ENCODE measurements around the gene STK10.

Gene STK10

GRCh38 chr5:172140866-172141265, 47.2 kb downstream of the STK10 start:
- DNase-seq = no peak

- no peak for DNase-seq
Observed at GRCh38 chr5:172140120-172140519, 47.9 kb downstream of the STK10 start.

- DNase-seq = no peak
Observed at GRCh38 chr5:172137046-172137445, 51.0 kb downstream of the STK10 start.

GRCh38 chr5:172133359-172134029, 54.5 kb downstream of the STK10 start:
- peak; percentile 66 for DNase-seq

- no peak for DNase-seq
Observed at GRCh38 chr5:172131690-172132089, 56.3 kb downstream of the STK10 start.

GRCh38 chr5:172129256-172129910, 58.6 kb downstream of the STK10 start:
- no peak for DNase-seq

GRCh38 chr5:172127581-172127980, 60.4 kb downstream of the STK10 start:
- DNase-seq = no peak

- no peak for DNase-seq
Observed at GRCh38 chr5:172123269-172123692, 64.7 kb downstream of the STK10 start.

GRCh38 chr5:172119921-172120688, 67.9 kb downstream of the STK10 start:
- no peak for DNase-seq

- no peak for DNase-seq
Observed at GRCh38 chr5:172118891-172119290, 69.1 kb downstream of the STK10 start.

GRCh38 chr5:172117977-172118701, 69.9 kb downstream of the STK10 start:
- DNase-seq = no peak

GRCh38 chr5:172115541-172115982, 72.5 kb downstream of the STK10 start:
- no peak for DNase-seq

- DNase-seq = peak; percentile 71
Observed at GRCh38 chr5:172114875-172115422, 73.1 kb downstream of the STK10 start.

- peak; percentile 63 for DNase-seq
Observed at GRCh38 chr5:172113036-172113435, 75.0 kb downstream of the STK10 start.

- no peak for DNase-seq
Observed at GRCh38 chr5:172111852-172112225, 76.2 kb downstream of the STK10 start.

GRCh38 chr5:172110921-172111851, 76.8 kb downstream of the STK10 start:
- peak; percentile 74 for DNase-seq

- no peak for DNase-seq
Observed at GRCh38 chr5:172110260-172110815, 77.7 kb downstream of the STK10 start.

- no peak for DNase-seq
Observed at GRCh38 chr5:172109749-172110148, 78.3 kb downstream of the STK10 start.

- no peak for DNase-seq
Observed at GRCh38 chr5:172107571-172107970, 80.5 kb downstream of the STK10 start.

- peak; percentile 78 for DNase-seq
Observed at GRCh38 chr5:172106511-172107356, 81.3 kb downstream of the STK10 start.
